ENCODE data around the gene ATP1A3. TPM values are rescaled to one million over a fixed set of nuclear protein-coding genes. Genes with fewer than 3 reads are reported as not detected.

The ATP1A3 gene
- total RNA-seq: 0.15 TPM in 1 of 2 replicates, not detected in the other

GRCh38 chr19:41993612-41994483 lies at the start of gene ATP1A3:
ATP1A3 (minus strand) TSS chr19:41994230; CDS start chr19:41994076, 154 bp downstream.

GRCh38 chr19:41959056-41960053 lies 34.7 kb downstream of the ATP1A3 start, which contains the start of gene RABAC1:
RABAC1 (minus strand) TSS chr19:41959321; CDS start chr19:41959292, 29 bp downstream.

GRCh38 chr19:41928221-41928683 lies 65.8 kb downstream of the ATP1A3 start, which contains the start of gene ERFL:
ERFL (minus strand) TSS chr19:41928449; CDS start chr19:41912919, 15,530 bp downstream.

Other genes with a start within 250 kb of the ATP1A3 start
- not detected in 2 replicates for gene CEACAM6, start 238.7 kb downstream of the ATP1A3 start, total RNA-seq
- not detected in 2 replicates for gene CEACAM3, start 197.6 kb downstream of the ATP1A3 start, total RNA-seq
- gene LYPD4, start 149.5 kb downstream of the ATP1A3 start, total RNA-seq: not detected in 2 replicates
- gene DMRTC2, start 149.2 kb downstream of the ATP1A3 start, total RNA-seq: not detected in 2 replicates
- 356 and 1,098 TPM in 2 replicates for gene RPS19, start 134.0 kb downstream of the ATP1A3 start, total RNA-seq
- gene CD79A, start 117.0 kb downstream of the ATP1A3 start, total RNA-seq: 0.15 TPM in 1 of 2 replicates, not detected in the other
- 35.6 and 43.5 TPM in 2 replicates for gene ARHGEF1, start 111.0 kb downstream of the ATP1A3 start, total RNA-seq
- not detected in 2 replicates for gene ERFL, start 65.8 kb downstream of the ATP1A3 start, total RNA-seq
- gene RABAC1, start 34.9 kb downstream of the ATP1A3 start, total RNA-seq: 86.8 and 165 TPM in 2 replicates
- 2.3 and 4.3 TPM in 2 replicates for gene GRIK5, start 76.0 kb upstream of the ATP1A3 start, total RNA-seq
- gene ZNF574, start 81.9 kb upstream of the ATP1A3 start, total RNA-seq: 10.9 and 11.0 TPM in 2 replicates
- gene POU2F2, start 138.2 kb upstream of the ATP1A3 start, total RNA-seq: under 0.01 and 0.15 TPM in 2 replicates
- 12.7 and 24.3 TPM in 2 replicates for gene DEDD2, start 223.4 kb upstream of the ATP1A3 start, total RNA-seq
- gene ZNF526, start 226.1 kb upstream of the ATP1A3 start, total RNA-seq: 8.8 and 10.2 TPM in 2 replicates
- gene GSK3A, start 248.4 kb upstream of the ATP1A3 start, total RNA-seq: 12.9 and 13.6 TPM in 2 replicates

Data from epithelial cell of umbilical artery (primary cell).